SKM-1 (cell line): ENCODE results near the gene SMOC1.

Source experiments
- DNase-seq: peaks from one replicate; lab custom pipeline; 2025; ENCODE audit not compliant: unreplicated experiment; lab: John Stamatoyannopoulos, UW

Gene SMOC1

DNA sequence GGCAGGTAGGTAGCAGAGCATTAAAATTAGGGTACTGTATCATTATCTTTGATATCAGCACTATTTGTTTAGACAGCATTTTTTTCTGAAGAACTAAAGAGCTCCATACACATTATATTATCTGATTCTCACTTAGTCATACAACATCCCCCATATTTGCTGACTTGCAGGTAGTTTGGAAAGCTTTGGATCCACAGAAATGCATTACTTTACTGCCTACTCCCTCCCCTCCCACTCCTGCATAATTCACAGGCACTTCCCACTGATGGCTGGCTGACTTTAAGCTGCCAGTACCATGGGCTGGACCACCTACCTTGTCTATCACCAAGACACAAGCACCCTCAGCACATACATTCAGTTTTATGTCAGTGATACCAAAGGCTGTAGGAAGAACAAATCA is 199.1 kb downstream of the SMOC1 start:
- no peak for DNase-seq

- no peak for DNase-seq
Measured at GRCh38 chr14:70080076-70080475, 200.9 kb downstream of the SMOC1 start.
